Adrenal gland (tissue), 5 donors: ENCODE data around the gene ARHGAP8.

ENCODE experiments used
- CTCF ChIP-seq, 6 experiments: fragments of 450-650 bp in 4 of 6; fragments of 200-600 bp in 2 of 6; sonication (generic) in 1 of 6; IDR thresholded peaks; 1 replicate in 5 of 6; 2 replicates in 1 of 6; pipeline versions ENCODE4 v1.5.1 to v1.8.0; 2016 to 2021; ENCODE audit warnings: antibody characterized with exemption in 6 of 6, mild to moderate bottlenecking in 2 of 6, moderate library complexity in 1 of 6
- POLR2A ChIP-seq, 2 donors: fragments of 450-650 bp; IDR thresholded peaks; one replicate each; pipeline ENCODE4 v1.6.1; 2017; ENCODE audit warnings: antibody characterized with exemption in 2 of 2, mild to moderate bottlenecking in 2 of 2, moderate library complexity in 1 of 2
- donor health status: DM: no; HTN: no; CAD: no.

GRCh38 chr22:44721213-44721612, 31.2 kb upstream of the ARHGAP8 start:
- TF ChIP-seq POLR2A (IDR thresholded peaks at IDR 0.05), result no peak
- no peak for TF ChIP-seq CTCF (IDR thresholded peaks at IDR 0.05)
